WTC11 (cell line): Measurements from ENCODE around the gene STX8. TPM values are rescaled to one million over a fixed set of nuclear protein-coding genes. Genes with fewer than 3 reads are reported as not detected.

Source experiments
- ATAC-seq: fragments of 200-7000 bp; cut with Tn5 transposase; 2 replicates; pipeline ENCODE4 v1.10.0; 2021; ENCODE audit warnings: mild to moderate bottlenecking, moderate library complexity
- CTCF ChIA-PET: fragments of 300-600 bp; sonication (Branson Sonifier 250); formaldehyde crosslinking; loops from one replicate; lab custom pipeline; 2021; ENCODE audit warnings: antibody characterized with exemption; lab: Charles Lee
- POLR2A ChIA-PET: fragments of 350-600 bp; sonication (Branson Sonifier 250); formaldehyde crosslinking; loops from one replicate; lab custom pipeline; 2021; ENCODE audit warnings: antibody characterized with exemption; lab: Charles Lee
- DNase-seq: peaks from one replicate; pipeline ENCODE4 v3.0.0; 2021; ENCODE audit warnings: low spot score
- H3K27ac Mint-ChIP-seq: 2 replicates; pipeline ENCODE4 v1.8.0; 2021; ENCODE audit warnings: mixed read lengths
- H3K27me3 Mint-ChIP-seq: 2 replicates; pipeline ENCODE4 v1.8.0; 2021; ENCODE audit warnings: low read depth, mild to moderate bottlenecking, moderate library complexity, mixed read lengths
- H3K36me3 Mint-ChIP-seq: 2 replicates; pipeline ENCODE4 v1.8.0; 2021; ENCODE audit warnings: mixed read lengths
- H3K4me1 Mint-ChIP-seq: 2 replicates; pipeline ENCODE4 v1.8.0; 2022; ENCODE audit warnings: mixed read lengths
- H3K4me3 Mint-ChIP-seq: 2 replicates; pipeline ENCODE4 v1.8.0; 2021; ENCODE audit warnings: mild to moderate bottlenecking, moderate library complexity, mixed read lengths
- H3K9me3 Mint-ChIP-seq: 2 replicates; pipeline ENCODE4 v1.8.0; 2021; ENCODE audit warnings: mixed read lengths
- AFF4 ChIP-seq: sonication (generic); formaldehyde crosslinking; IDR thresholded peaks from 2 replicates; pipeline ENCODE4 v1.8.1; 2023; ENCODE audit warnings: mild to moderate bottlenecking, missing genetic modification reagents, borderline replicate concordance
- ATF2 ChIP-seq: sonication (generic); formaldehyde crosslinking; IDR thresholded peaks from 2 replicates; pipeline ENCODE4 v1.8.1; 2022; ENCODE audit warnings: low read depth, missing genetic modification reagents, borderline replicate concordance
- CREM ChIP-seq: sonication (generic); formaldehyde crosslinking; IDR thresholded peaks from 2 replicates; pipeline ENCODE4 v1.8.1; 2022; ENCODE audit warnings: mild to moderate bottlenecking, missing genetic modification reagents, moderate library complexity
- FOXJ3 ChIP-seq: sonication (generic); formaldehyde crosslinking; IDR thresholded peaks from 2 replicates; pipeline ENCODE4 v1.9.0; 2021; ENCODE audit warnings: missing genetic modification reagents, mild to moderate bottlenecking, borderline replicate concordance
- FOXP1 ChIP-seq: sonication (generic); formaldehyde crosslinking; IDR thresholded peaks from 2 replicates; pipeline ENCODE4 v1.8.0; 2022; ENCODE audit warnings: missing genetic modification reagents, mild to moderate bottlenecking, moderate library complexity, borderline replicate concordance
- HMGA2 ChIP-seq: fragments of 250-450 bp; sonication (Bioruptor Pico); IDR thresholded peaks from 2 replicates; pipeline ENCODE4 v1.4.0; 2021; ENCODE audit warnings: mild to moderate bottlenecking, moderate library complexity
- MYBL2 ChIP-seq: sonication (generic); formaldehyde crosslinking; IDR thresholded peaks from 2 replicates; pipeline ENCODE4 v1.8.1; 2023; ENCODE audit warnings: mild to moderate bottlenecking, moderate library complexity, missing genetic modification reagents
- NR1H2 ChIP-seq: sonication (generic); formaldehyde crosslinking; IDR thresholded peaks from 2 replicates; pipeline ENCODE4 v1.9.0; 2021; ENCODE audit warnings: mild to moderate bottlenecking, moderate library complexity, missing genetic modification reagents
- NR2C2 ChIP-seq: sonication (generic); formaldehyde crosslinking; IDR thresholded peaks from 2 replicates; pipeline ENCODE4 v1.8.0; 2022; ENCODE audit warnings: mild to moderate bottlenecking, missing genetic modification reagents
- PREB ChIP-seq: sonication (generic); formaldehyde crosslinking; IDR thresholded peaks from 2 replicates; pipeline ENCODE4 v1.8.1; 2022; ENCODE audit warnings: mild to moderate bottlenecking, missing genetic modification reagents, moderate library complexity, borderline replicate concordance
- RORB ChIP-seq: fragments of 250-450 bp; sonication (Bioruptor Pico); IDR thresholded peaks from 2 replicates; pipeline ENCODE4 v1.9.0; 2021; ENCODE audit warnings: mild to moderate bottlenecking
- SMAD3 ChIP-seq: sonication (generic); formaldehyde crosslinking; IDR thresholded peaks from 2 replicates; pipeline ENCODE4 v1.8.0; 2022; ENCODE audit warnings: missing genetic modification reagents, mild to moderate bottlenecking, borderline replicate concordance
- SOX15 ChIP-seq: fragments of 250-450 bp; sonication (Bioruptor Pico); IDR thresholded peaks from 2 replicates; pipeline ENCODE4 v1.9.0; 2021; ENCODE audit warnings: mild to moderate bottlenecking
- SP1 ChIP-seq: sonication (generic); formaldehyde crosslinking; conservative IDR thresholded peaks from 2 replicates; pipeline ENCODE4 v1.8.1; 2022; ENCODE audit warnings: missing genetic modification reagents
- USF1 ChIP-seq: sonication (generic); formaldehyde crosslinking; IDR thresholded peaks from 2 replicates; pipeline ENCODE4 v1.8.0; 2022; ENCODE audit warnings: mild to moderate bottlenecking, missing genetic modification reagents
- ZNF263 ChIP-seq: sonication (generic); formaldehyde crosslinking; IDR thresholded peaks from 2 replicates; pipeline ENCODE4 v1.8.1; 2022; ENCODE audit warnings: low read depth, mild to moderate bottlenecking, moderate library complexity, missing genetic modification reagents
- ZNF317 ChIP-seq: sonication (generic); formaldehyde crosslinking; IDR thresholded peaks from 2 replicates; pipeline ENCODE4 v1.8.1; 2023; ENCODE audit warnings: low read depth, mild to moderate bottlenecking, moderate library complexity, missing genetic modification reagents, borderline replicate concordance
- total RNA-seq: library from RNA; stranded (reverse); gene quantifications from 3 replicates; pipeline ENCODE4 v1.2.3, GENCODE V29; 2021
- TF ChIP-seq, protein P1 (sequence below): fragments of 250-450 bp; sonication (Bioruptor Pico); conservative IDR thresholded peaks from 2 replicates; pipeline ENCODE4 v1.9.0; 2021; ENCODE audit warnings: mild to moderate bottlenecking
- TF ChIP-seq, protein P2 (sequence below): fragments of 250-450 bp; sonication (Bioruptor Pico); IDR thresholded peaks from 2 replicates; pipeline ENCODE4 v1.8.0; 2021; ENCODE audit warnings: mild to moderate bottlenecking
- TF ChIP-seq, protein P3 (sequence below): fragments of 250-450 bp; sonication (Bioruptor Pico); IDR thresholded peaks from 2 replicates; pipeline ENCODE4 v1.9.0; 2021; ENCODE audit warnings: mild to moderate bottlenecking
- TF ChIP-seq, protein P4 (sequence below): sonication (generic); formaldehyde crosslinking; IDR thresholded peaks from 2 replicates; pipeline ENCODE4 v1.8.1; 2023; ENCODE audit warnings: mild to moderate bottlenecking, missing genetic modification reagents, moderate library complexity

Gene STX8
- total RNA-seq, 1 experiment from 2014 or later, result 39.9 TPM

- ChIA-PET POLR2A (interaction anchor here (0.5 to 0.6 kb wide), 3 partner anchors 50 to 678 kb away, joined by 3 to 4 read pairs (median 3); partner anchors contain the start of gene MYH10), CTCF (interaction anchor here (0.8 to 3.0 kb wide), 5 partner anchors 17 to 311 kb away, joined by 3 to 14 read pairs (median 4); no protein-coding TSS in a partner anchor)
- H3K36me3 Mint-ChIP-seq, result no peaks in the 10 kb centered on the region
- H3K27ac Mint-ChIP-seq, result peak overlapping the region; percentile 96
- TF ChIP-seq NR2C2 (no peak), ZNF263 (CRISPR knock-in tag) (no peak), SMAD3 (CRISPR knock-in tag) (no peak), NR1H2 (CRISPR knock-in tag) (no peak), ZNF317 (CRISPR knock-in tag) (no peak), MYBL2 (no peak), SOX15 (CRISPR knock-in tag) (no peak), USF1 (no peak), RORB (CRISPR knock-in tag) (no peak)
- TF ChIP-seq, protein P1, sequence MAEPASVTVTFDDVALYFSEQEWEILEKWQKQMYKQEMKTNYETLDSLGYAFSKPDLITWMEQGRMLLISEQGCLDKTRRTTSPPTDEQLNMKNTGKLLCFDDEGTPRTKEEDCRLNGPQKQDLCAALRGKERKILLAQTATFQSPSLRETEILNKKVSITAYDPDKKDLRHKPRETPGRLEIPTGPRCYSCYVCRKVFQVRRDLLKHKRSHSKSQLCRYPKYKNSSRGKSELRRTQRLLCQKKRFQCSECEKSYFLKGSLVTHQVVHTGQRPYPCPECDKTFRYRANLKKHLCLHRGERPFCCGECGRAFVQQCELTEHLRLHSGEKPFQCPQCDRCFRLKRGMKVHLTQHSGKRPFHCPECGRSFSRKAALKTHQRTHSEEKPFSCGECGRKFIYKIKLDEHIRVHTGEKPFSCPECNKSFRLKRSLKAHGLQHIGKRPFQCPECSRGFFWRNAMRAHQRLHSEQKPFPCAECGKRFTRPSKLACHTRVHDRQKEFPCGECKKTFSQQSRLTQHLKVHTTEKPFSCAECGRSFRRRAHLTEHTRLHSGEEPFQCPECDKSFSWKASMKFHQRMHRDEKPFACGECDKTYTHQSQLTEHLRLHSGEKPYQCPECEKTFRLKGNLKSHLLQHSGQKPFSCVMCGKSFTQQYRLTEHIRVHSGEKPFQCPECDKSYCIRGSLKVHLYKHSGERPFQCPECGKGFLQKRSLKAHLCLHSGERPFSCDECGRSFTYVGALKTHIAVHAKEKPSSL (CRISPR knock-in tag), result no peak
- TF ChIP-seq, protein P2, sequence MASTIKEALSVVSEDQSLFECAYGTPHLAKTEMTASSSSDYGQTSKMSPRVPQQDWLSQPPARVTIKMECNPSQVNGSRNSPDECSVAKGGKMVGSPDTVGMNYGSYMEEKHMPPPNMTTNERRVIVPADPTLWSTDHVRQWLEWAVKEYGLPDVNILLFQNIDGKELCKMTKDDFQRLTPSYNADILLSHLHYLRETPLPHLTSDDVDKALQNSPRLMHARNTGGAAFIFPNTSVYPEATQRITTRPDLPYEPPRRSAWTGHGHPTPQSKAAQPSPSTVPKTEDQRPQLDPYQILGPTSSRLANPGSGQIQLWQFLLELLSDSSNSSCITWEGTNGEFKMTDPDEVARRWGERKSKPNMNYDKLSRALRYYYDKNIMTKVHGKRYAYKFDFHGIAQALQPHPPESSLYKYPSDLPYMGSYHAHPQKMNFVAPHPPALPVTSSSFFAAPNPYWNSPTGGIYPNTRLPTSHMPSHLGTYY (CRISPR knock-in tag), result no peak
- TF ChIP-seq, protein P3, sequence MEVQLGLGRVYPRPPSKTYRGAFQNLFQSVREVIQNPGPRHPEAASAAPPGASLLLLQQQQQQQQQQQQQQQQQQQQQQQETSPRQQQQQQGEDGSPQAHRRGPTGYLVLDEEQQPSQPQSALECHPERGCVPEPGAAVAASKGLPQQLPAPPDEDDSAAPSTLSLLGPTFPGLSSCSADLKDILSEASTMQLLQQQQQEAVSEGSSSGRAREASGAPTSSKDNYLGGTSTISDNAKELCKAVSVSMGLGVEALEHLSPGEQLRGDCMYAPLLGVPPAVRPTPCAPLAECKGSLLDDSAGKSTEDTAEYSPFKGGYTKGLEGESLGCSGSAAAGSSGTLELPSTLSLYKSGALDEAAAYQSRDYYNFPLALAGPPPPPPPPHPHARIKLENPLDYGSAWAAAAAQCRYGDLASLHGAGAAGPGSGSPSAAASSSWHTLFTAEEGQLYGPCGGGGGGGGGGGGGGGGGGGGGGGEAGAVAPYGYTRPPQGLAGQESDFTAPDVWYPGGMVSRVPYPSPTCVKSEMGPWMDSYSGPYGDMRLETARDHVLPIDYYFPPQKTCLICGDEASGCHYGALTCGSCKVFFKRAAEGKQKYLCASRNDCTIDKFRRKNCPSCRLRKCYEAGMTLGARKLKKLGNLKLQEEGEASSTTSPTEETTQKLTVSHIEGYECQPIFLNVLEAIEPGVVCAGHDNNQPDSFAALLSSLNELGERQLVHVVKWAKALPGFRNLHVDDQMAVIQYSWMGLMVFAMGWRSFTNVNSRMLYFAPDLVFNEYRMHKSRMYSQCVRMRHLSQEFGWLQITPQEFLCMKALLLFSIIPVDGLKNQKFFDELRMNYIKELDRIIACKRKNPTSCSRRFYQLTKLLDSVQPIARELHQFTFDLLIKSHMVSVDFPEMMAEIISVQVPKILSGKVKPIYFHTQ (CRISPR knock-in tag), result no peak
- no peaks in the 10 kb centered on the region for H3K27me3 Mint-ChIP-seq
- no peak for DNase-seq
- peaks cover 36% of the 10 kb centered on the region for H3K4me1 Mint-ChIP-seq
- no peaks in the 10 kb centered on the region for H3K9me3 Mint-ChIP-seq
- peak; percentile 78 for ATAC-seq
- H3K4me3 Mint-ChIP-seq, result peak overlapping the region; percentile 51
Measured at GRCh38 chr17:9309216-9309615, 266.4 kb downstream of the STX8 start.

GRCh38 chr17:9308069-9308468, 267.6 kb downstream of the STX8 start:
- Mint-ChIP-seq H3K4me1 (peaks cover 36% of the 10 kb centered on the region), H3K36me3 (no peaks in the 10 kb centered on the region), H3K4me3 (peak overlapping the region; percentile 31; the same call in 1 of the 2 replicates), H3K27ac (peak overlapping the region; percentile 94), H3K27me3 (no peaks in the 10 kb centered on the region), H3K9me3 (no peaks in the 10 kb centered on the region)
- no peak for TF ChIP-seq AFF4 (CRISPR knock-in tag)
- TF ChIP-seq ATF2, result no peak
- TF ChIP-seq, protein P4, sequence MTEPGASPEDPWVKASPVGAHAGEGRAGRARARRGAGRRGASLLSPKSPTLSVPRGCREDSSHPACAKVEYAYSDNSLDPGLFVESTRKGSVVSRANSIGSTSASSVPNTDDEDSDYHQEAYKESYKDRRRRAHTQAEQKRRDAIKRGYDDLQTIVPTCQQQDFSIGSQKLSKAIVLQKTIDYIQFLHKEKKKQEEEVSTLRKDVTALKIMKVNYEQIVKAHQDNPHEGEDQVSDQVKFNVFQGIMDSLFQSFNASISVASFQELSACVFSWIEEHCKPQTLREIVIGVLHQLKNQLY, result no peak
- TF ChIP-seq FOXP1 (CRISPR knock-in tag), result no peak
- TF ChIP-seq SP1 (CRISPR knock-in tag), result no peak
- no peak for TF ChIP-seq CREM
- no peak for TF ChIP-seq PREB (CRISPR knock-in tag)
- no peak for TF ChIP-seq FOXJ3
- TF ChIP-seq HMGA2 (CRISPR knock-in tag), result no peak
- ATAC-seq (no peak; the same call in 1 of the 2 replicates), DNase-seq (no peak)
- CTCF ChIA-PET, result interaction anchor here (2.7 kb wide), 1 partner anchor 214 kb away, joined by 9 read pairs; no protein-coding TSS in a partner anchor
- POLR2A ChIA-PET, result no interaction called here
